KG1 (cell line): ENCODE measurements around the gene MED8.

Source experiments
- DNase-seq: peaks from one replicate; lab custom pipeline; 2025; lab: John Stamatoyannopoulos, UW

Gene MED8

GRCh38 chr1:43334453-43335205, 55.0 kb downstream of the MED8 start:
- no peak for DNase-seq
